ENCODE results near the gene ATP9A.
"Not testable (repeated sequence)": the region's sequence is repeated elsewhere in the genome, so short reads cannot be mapped to it uniquely, and the experiment has no call there.

ATP9A gene

GRCh38 chr20:51760905-51761546 is 7.2 kb downstream of the ATP9A start:
- H3K4me3 ChIP-seq (ENCODE audit: low read depth, low read length): no peak overlapping the region
- no peak for TF ChIP-seq CTCF (conservative IDR thresholded peaks at IDR 0.05; ENCODE audit: low read depth, low read length)
- DNase-seq (ENCODE audit: low read depth): peak; percentile 78

- no peak overlapping the region for H3K4me3 ChIP-seq (ENCODE audit: low read depth, low read length)
- TF ChIP-seq CTCF (conservative IDR thresholded peaks at IDR 0.05; ENCODE audit: low read depth, low read length): no peak
Measured at GRCh38 chr20:51759769-51760510, 8.2 kb downstream of the ATP9A start.

GRCh38 chr20:51758978-51759544 is 9.1 kb downstream of the ATP9A start:
- H3K4me3 ChIP-seq (ENCODE audit: low read depth, low read length): no peak overlapping the region
- no peak for DNase-seq (ENCODE audit: low read depth)
- no peak for TF ChIP-seq CTCF (conservative IDR thresholded peaks at IDR 0.05; ENCODE audit: low read depth, low read length)

More at GRCh38 chr20:51759769-51760510, 8.2 kb downstream of the ATP9A start:
- DNase-seq (ENCODE audit: low read depth): no peak

- DNase-seq (ENCODE audit: low read depth): no peak
- H3K4me3 ChIP-seq (ENCODE audit: low read depth, low read length): no peak overlapping the region
- no peak for TF ChIP-seq CTCF (conservative IDR thresholded peaks at IDR 0.05; ENCODE audit: low read depth, low read length)
Measured at GRCh38 chr20:51757226-51757625, 11.0 kb downstream of the ATP9A start.

- no peak for TF ChIP-seq CTCF (conservative IDR thresholded peaks at IDR 0.05; ENCODE audit: low read depth, low read length)
- no peak for DNase-seq (ENCODE audit: low read depth)
- no peak overlapping the region for H3K4me3 ChIP-seq (ENCODE audit: low read depth, low read length)
Measured at GRCh38 chr20:51756653-51757052, 11.5 kb downstream of the ATP9A start.

GRCh38 chr20:51753220-51753619 is 15.0 kb downstream of the ATP9A start:
- DNase-seq (ENCODE audit: low read depth); H3K4me3 ChIP-seq (ENCODE audit: low read depth, low read length): not testable (repeated sequence)

GRCh38 chr20:51752343-51752951 is 15.7 kb downstream of the ATP9A start:
- DNase-seq (ENCODE audit: low read depth): peak; percentile 77
- no peak overlapping the region for H3K4me3 ChIP-seq (ENCODE audit: low read depth, low read length)
- TF ChIP-seq CTCF (conservative IDR thresholded peaks at IDR 0.05; ENCODE audit: low read depth, low read length): no peak

All from choroid plexus epithelial cell (primary cell).